K562 (cell line): ENCODE measurements around the gene NDRG4. TPM values are rescaled to one million over a fixed set of nuclear protein-coding genes. Genes with fewer than 3 reads are reported as not detected.

Source experiments
- BMI1 ChIP-seq: fragments of 150-350 bp; IDR thresholded peaks from 2 replicates; pipeline ENCODE4 v1.6.1; 2014; ENCODE audit warnings: low read length
- C11orf30 ChIP-seq: fragments of 450-650 bp; IDR thresholded peaks from 2 replicates; pipeline ENCODE4 v1.6.1; 2016; ENCODE audit warnings: low read depth, mild to moderate bottlenecking
- CREB1 ChIP-seq, 2 experiments: sonication (generic) in 1 of 2; formaldehyde crosslinking in 1 of 2; IDR thresholded peaks; 2 replicates each; pipeline versions ENCODE4 v1.6.1 to v1.8.0; 2012 to 2022; ENCODE audit warnings: inconsistent platforms in 1 of 2, mild to moderate bottlenecking in 1 of 2, missing genetic modification reagents in 1 of 2, moderate library complexity in 1 of 2
- CTCF ChIP-seq, 3 experiments: IDR thresholded peaks in 2 of 3; conservative IDR thresholded peaks in 1 of 3; 2 replicates each; pipeline ENCODE4 v1.5.1; 2011 to 2012; ENCODE audit warnings: low read length in 3 of 3, mild to moderate bottlenecking in 3 of 3, control low read depth in 2 of 3, improper control_type of control experiment in 1 of 3, inconsistent platforms in 1 of 3, low read depth in 1 of 3, mixed read lengths in 1 of 3, moderate library complexity in 1 of 3; ENCODE audit not compliant: insufficient read depth in 2 of 3
- FOXJ2 ChIP-seq: fragments of 200-800 bp; sonication (Bioruptor generic); IDR thresholded peaks from 2 replicates; pipeline ENCODE4 v1.6.1; 2016; ENCODE audit warnings: missing genetic modification characterization, missing compliant biosample characterization
- HDAC1 ChIP-seq, 2 experiments: fragments of 450-650 bp; IDR thresholded peaks; 2 replicates each; pipeline ENCODE4 v1.6.1; 2016 to 2017; ENCODE audit warnings: inconsistent platforms in 1 of 2, mild to moderate bottlenecking in 1 of 2, moderate library complexity in 1 of 2
- JUN ChIP-seq, 2 experiments: sonication (generic) in 1 of 2; formaldehyde crosslinking in 1 of 2; IDR thresholded peaks; 2 replicates each; pipeline versions ENCODE4 v1.6.1 to v1.8.0; 2012 to 2022; ENCODE audit warnings: borderline replicate concordance in 2 of 2, mild to moderate bottlenecking in 2 of 2, improper control_type of control experiment in 1 of 2, low read depth in 1 of 2, low read length in 1 of 2, missing genetic modification reagents in 1 of 2
- KDM1A ChIP-seq, 2 experiments: fragments of 450-650 bp; IDR thresholded peaks; 2 replicates each; pipeline ENCODE4 v1.6.1; 2016; ENCODE audit warnings: mild to moderate bottlenecking in 2 of 2
- KLF6 ChIP-seq: fragments of 250-450 bp; sonication (Bioruptor Pico); IDR thresholded peaks from 2 replicates; pipeline ENCODE4 v1.4.0; 2020; ENCODE audit warnings: mild to moderate bottlenecking, moderate library complexity, borderline replicate concordance
- MAFF ChIP-seq: IDR thresholded peaks from 2 replicates; pipeline ENCODE4 v1.6.1; 2012; ENCODE audit warnings: low read length, improper control_type of control experiment
- MXD1 ChIP-seq: fragments of 250-450 bp; sonication (Bioruptor Pico); IDR thresholded peaks from 2 replicates; pipeline ENCODE4 v1.8.0; 2021; ENCODE audit warnings: borderline replicate concordance, mild to moderate bottlenecking, moderate library complexity; ENCODE audit not compliant: poor library complexity, severe bottlenecking
- SMC3 ChIP-seq: conservative IDR thresholded peaks from 2 replicates; pipeline ENCODE4 v1.6.1; 2011; ENCODE audit warnings: low read depth, low read length, improper control_type of control experiment; ENCODE audit not compliant: insufficient read depth
- TAF7 ChIP-seq: fragments of 450-650 bp; IDR thresholded peaks from 2 replicates; pipeline ENCODE4 v1.6.1; 2016; ENCODE audit warnings: missing genetic modification characterization, missing compliant biosample characterization
- TOE1 ChIP-seq, 2 experiments: fragments of 450-650 bp in 1 of 2; sonication (generic) in 1 of 2; formaldehyde crosslinking in 1 of 2; IDR thresholded peaks; 2 replicates each; pipeline versions ENCODE4 v1.7.1 to v1.8.0; 2016 to 2022; ENCODE audit warnings: borderline replicate concordance in 2 of 2, mild to moderate bottlenecking in 2 of 2, antibody characterized with exemption in 1 of 2, inconsistent platforms in 1 of 2, low read depth in 1 of 2, missing genetic modification reagents in 1 of 2, moderate library complexity in 1 of 2
- ZBTB7A ChIP-seq: IDR thresholded peaks from 2 replicates; pipeline ENCODE4 v1.6.1; 2011; ENCODE audit warnings: low read depth, mild to moderate bottlenecking, low read length, moderate library complexity, borderline replicate concordance; ENCODE audit not compliant: control insufficient read depth
- ZNF57 ChIP-seq: fragments of 450-650 bp; formaldehyde crosslinking; IDR thresholded peaks from 2 replicates; pipeline ENCODE4 v1.4.0; 2020; ENCODE audit warnings: mild to moderate bottlenecking, moderate library complexity
- polyA plus RNA-seq, 8 experiments: library from polyadenylated mRNA; depleted of rRNA in 4 of 8; stranded (reverse) in 5 of 8; unstranded in 3 of 8; fragments of >200 nt; fragmentation: Nextera tagmentation in 2 of 8; fragmentation: Illumina TruSeq in 1 of 8; extraction: Ambion mirVana in 2 of 8; extraction: Trizol in 1 of 8; gene quantifications; 2 replicates each; pipeline versions ENCODE4 v1.2.1 to v1.2.3, GENCODE V29; 2011 to 2014; ENCODE audit warnings: inconsistent platforms in 1 of 8, missing spikeins in 1 of 8
- total RNA-seq, 7 experiments: library from RNA; depleted of rRNA in 6 of 7; stranded (reverse); fragments of >200 nt in 6 of 7; fragmentation: Illumina TruSeq in 2 of 7; extraction: Trizol in 2 of 7; gene quantifications; 2 replicates each; pipeline versions ENCODE4 v1.2.1 to v1.2.3, GENCODE V29; 2011 to 2021; ENCODE audit warnings: low replicate concordance in 1 of 7
- TF ChIP-seq, protein P1 (sequence below): sonication (generic); IDR thresholded peaks from 2 replicates; pipeline ENCODE4 v1.6.1; 2016
- TF ChIP-seq, protein P2 (sequence below): fragments of 250-450 bp; sonication (Bioruptor Pico); IDR thresholded peaks from 2 replicates; pipeline ENCODE4 v1.5.0; 2022; ENCODE audit warnings: mild to moderate bottlenecking
- TF ChIP-seq, protein P3 (sequence below), 2 experiments: fragments of 450-650 bp in 1 of 2; sonication (generic) in 1 of 2; formaldehyde crosslinking in 1 of 2; IDR thresholded peaks in 1 of 2; conservative IDR thresholded peaks in 1 of 2; 2 replicates each; pipeline versions ENCODE4 v1.6.1 to v1.8.1; 2016 to 2023; ENCODE audit warnings: mild to moderate bottlenecking in 2 of 2, moderate library complexity in 2 of 2, inconsistent platforms in 1 of 2, missing genetic modification reagents in 1 of 2

Gene NDRG4
- total and polyA plus RNA-seq, 9 of the 15 experiments (the other 6 are each of a cell fraction or from before 2014, with no cell fraction given): 0.06 to 0.95 (median 0.28) TPM

DNA sequence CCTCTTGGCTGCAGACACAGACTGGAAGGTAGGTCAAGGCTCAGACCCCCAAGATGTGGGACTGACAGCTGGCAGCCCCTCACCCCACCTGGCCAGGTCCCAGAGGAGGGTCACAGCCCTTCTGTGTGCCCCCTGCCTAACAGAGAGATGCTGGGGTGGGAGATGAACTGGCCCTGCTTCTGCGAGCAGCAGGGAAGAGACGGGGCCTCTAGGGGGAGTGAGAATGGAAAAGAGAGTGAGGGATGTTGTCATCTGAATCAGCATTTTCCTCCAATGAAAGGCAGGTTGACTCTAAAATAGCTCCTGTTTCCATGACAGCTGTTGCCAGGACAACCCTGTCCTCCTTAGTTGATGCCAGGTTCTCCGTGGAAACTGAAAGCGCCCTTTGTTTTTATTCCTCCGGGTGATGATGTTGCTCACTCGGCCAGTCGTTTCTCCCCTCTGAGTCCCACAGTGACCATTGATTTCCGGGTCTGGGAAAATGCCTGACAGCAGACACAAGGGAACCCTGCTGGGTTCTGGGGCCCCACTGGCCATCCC is 4.9 kb upstream of the NDRG4 start (continued):
- TF ChIP-seq CTCF (IDR thresholded peaks at IDR 0.05 in 2 of 3, conservative IDR thresholded peaks at IDR 0.05 in 1 of 3; ENCODE audit: insufficient read depth in 2 of 3, low read depth in 1 of 3, low read length in 3 of 3): peak; percentile 54 to 79 (median 77)
- TF ChIP-seq C11orf30: peak; percentile 98
- no peak for TF ChIP-seq CREB1 (IDR thresholded peaks at IDR 0.05)
- TF ChIP-seq CREB1 (CRISPR knock-in tag; IDR thresholded peaks at IDR 0.05): 0 out of 2 replicates have a peak, but pooled peaks have one; percentile 28
- TF ChIP-seq, protein P1, sequence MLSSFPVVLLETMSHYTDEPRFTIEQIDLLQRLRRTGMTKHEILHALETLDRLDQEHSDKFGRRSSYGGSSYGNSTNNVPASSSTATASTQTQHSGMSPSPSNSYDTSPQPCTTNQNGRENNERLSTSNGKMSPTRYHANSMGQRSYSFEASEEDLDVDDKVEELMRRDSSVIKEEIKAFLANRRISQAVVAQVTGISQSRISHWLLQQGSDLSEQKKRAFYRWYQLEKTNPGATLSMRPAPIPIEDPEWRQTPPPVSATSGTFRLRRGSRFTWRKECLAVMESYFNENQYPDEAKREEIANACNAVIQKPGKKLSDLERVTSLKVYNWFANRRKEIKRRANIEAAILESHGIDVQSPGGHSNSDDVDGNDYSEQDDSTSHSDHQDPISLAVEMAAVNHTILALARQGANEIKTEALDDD: no peak
- TF ChIP-seq MAFF: peak; percentile 94
- TF ChIP-seq, protein P2, sequence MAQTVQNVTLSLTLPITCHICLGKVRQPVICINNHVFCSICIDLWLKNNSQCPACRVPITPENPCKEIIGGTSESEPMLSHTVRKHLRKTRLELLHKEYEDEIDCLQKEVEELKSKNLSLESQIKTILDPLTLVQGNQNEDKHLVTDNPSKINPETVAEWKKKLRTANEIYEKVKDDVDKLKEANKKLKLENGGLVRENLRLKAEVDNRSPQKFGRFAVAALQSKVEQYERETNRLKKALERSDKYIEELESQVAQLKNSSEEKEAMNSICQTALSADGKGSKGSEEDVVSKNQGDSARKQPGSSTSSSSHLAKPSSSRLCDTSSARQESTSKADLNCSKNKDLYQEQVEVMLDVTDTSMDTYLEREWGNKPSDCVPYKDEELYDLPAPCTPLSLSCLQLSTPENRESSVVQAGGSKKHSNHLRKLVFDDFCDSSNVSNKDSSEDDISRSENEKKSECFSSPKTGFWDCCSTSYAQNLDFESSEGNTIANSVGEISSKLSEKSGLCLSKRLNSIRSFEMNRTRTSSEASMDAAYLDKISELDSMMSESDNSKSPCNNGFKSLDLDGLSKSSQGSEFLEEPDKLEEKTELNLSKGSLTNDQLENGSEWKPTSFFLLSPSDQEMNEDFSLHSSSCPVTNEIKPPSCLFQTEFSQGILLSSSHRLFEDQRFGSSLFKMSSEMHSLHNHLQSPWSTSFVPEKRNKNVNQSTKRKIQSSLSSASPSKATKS (CRISPR knock-in tag): no peak
- TF ChIP-seq KDM1A (IDR thresholded peaks at IDR 0.05): peak; percentile 92 to 93
- TF ChIP-seq MXD1 (CRISPR knock-in tag): no peak
- no peak for TF ChIP-seq KLF6 (CRISPR knock-in tag)
- TF ChIP-seq SMC3: 0 out of 2 replicates have a peak, but pooled peaks have one; percentile 26
- TF ChIP-seq ZBTB7A: no peak
- TF ChIP-seq, protein P3, sequence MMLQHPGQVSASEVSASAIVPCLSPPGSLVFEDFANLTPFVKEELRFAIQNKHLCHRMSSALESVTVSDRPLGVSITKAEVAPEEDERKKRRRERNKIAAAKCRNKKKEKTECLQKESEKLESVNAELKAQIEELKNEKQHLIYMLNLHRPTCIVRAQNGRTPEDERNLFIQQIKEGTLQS (IDR thresholded peaks at IDR 0.05): peak; percentile 27; the same call in 1 of the 2 replicates
- TF ChIP-seq, protein P3 (CRISPR knock-in tag; conservative IDR thresholded peaks at IDR 0.05): no peak
- no peak for TF ChIP-seq TOE1 (IDR thresholded peaks at IDR 0.05; ENCODE audit: borderline replicate concordance)
- TF ChIP-seq TOE1 (CRISPR knock-in tag; IDR thresholded peaks at IDR 0.05; ENCODE audit: borderline replicate concordance, low read depth): no peak
- peak; percentile 99 for TF ChIP-seq FOXJ2
- peak; percentile 99 for TF ChIP-seq BMI1
- TF ChIP-seq TAF7 (tag): no peak
- peak; percentile 53; the same call in 1 of the 2 replicates for TF ChIP-seq JUN (IDR thresholded peaks at IDR 0.05; ENCODE audit: borderline replicate concordance, low read depth, low read length)
- TF ChIP-seq JUN (CRISPR knock-in tag; IDR thresholded peaks at IDR 0.05; ENCODE audit: borderline replicate concordance): no peak
- TF ChIP-seq ZNF57 (CRISPR knock-in tag): no peak
- peak in 1 of 2 experiments; percentile 66; a peak in 1 of 4 replicates for TF ChIP-seq HDAC1 (IDR thresholded peaks at IDR 0.05)
